K562 (cell line): ENCODE measurements around the gene PHF20. TPM values are rescaled to one million over a fixed set of nuclear protein-coding genes. Genes with fewer than 3 reads are reported as not detected.
A peak's percentile ranks its signal among the peaks of the same experiment; 100 is the strongest.

ENCODE experiments used
- ATAC-seq: fragments of 200-7000 bp; cut with Tn5 transposase; 3 replicates; pipeline ENCODE4 v1.9.1; 2020; ENCODE audit warnings: moderate library complexity
- BruUV-seq: library from RNA; stranded (reverse); fragments of 400-500 nt; replicated peaks from 2 replicates; lab custom pipeline; 2021; lab: Mats Ljungman, UMichigan
- CTCF ChIA-PET: fragments of 300-600 bp; formaldehyde crosslinking; extraction: SDS; loops from one replicate; lab custom pipeline; 2021; ENCODE audit warnings: low intra/inter-chr PET ratio; lab: Yijun Ruan, JAX
- POLR2A ChIA-PET: fragments of 300-600, 350-650 bp; sonication (Branson Sonifier 250); formaldehyde crosslinking; extraction: SDS; loops from one replicate; lab custom pipeline; 2021; ENCODE audit warnings: antibody characterized with exemption, inconsistent platforms; lab: Yijun Ruan, JAX
- DNase-seq, 4 experiments: peaks; one replicate each; pipeline versions ENCODE4 v3.0.0 to v3.0.0-alpha.2; 2011 to 2018; ENCODE audit warnings: low spot score in 3 of 4, mixed read lengths in 3 of 4; ENCODE audit errors: extremely low read depth in 1 of 4
- FAIRE-seq: peaks from 2 replicates; lab custom pipeline; 2011; peaks lifted over from hg19 to GRCh38; lab: Jason Lieb, UNC
- H2AFZ ChIP-seq: 2 replicates; pipeline ENCODE4 v1.6.0; 2011; ENCODE audit warnings: low read depth, low read length, control low read depth, inconsistent platforms
- H3K27ac ChIP-seq: fragments of 200-600 bp; 3 replicates; pipeline ENCODE4 v1.8.0; 2011; ENCODE audit warnings: low read depth, mild to moderate bottlenecking, control low read depth, inconsistent platforms, low read length, moderate library complexity, mixed read lengths; ENCODE audit errors: extremely low read depth
- H3K27me3 ChIP-seq, 2 experiments: fragments of 300-600 bp in 1 of 2; 2 replicates in 1 of 2; 3 replicates in 1 of 2; pipeline versions ENCODE4 v1.6.0 to v1.8.0; 2011; ENCODE audit warnings: inconsistent platforms in 2 of 2, low read length in 2 of 2, mild to moderate bottlenecking in 1 of 2, mixed read lengths in 1 of 2, moderate library complexity in 1 of 2; ENCODE audit not compliant: control insufficient read depth in 2 of 2, insufficient read depth in 2 of 2
- H3K36me3 ChIP-seq: fragments of 300-600 bp; 3 replicates; pipeline ENCODE4 v1.8.0; 2011; ENCODE audit warnings: mild to moderate bottlenecking, low read length, inconsistent platforms; ENCODE audit not compliant: control insufficient read depth, insufficient read depth
- H3K4me1 ChIP-seq, 2 experiments: fragments of 200-600 bp in 1 of 2; replicated peaks in 1 of 2; 2 replicates in 1 of 2; 3 replicates in 1 of 2; pipeline versions ENCODE4 v1.5.1 to v1.8.0; 2011; ENCODE audit warnings: inconsistent platforms in 2 of 2, low read length in 2 of 2, mild to moderate bottlenecking in 1 of 2, mixed read lengths in 1 of 2, moderate library complexity in 1 of 2; ENCODE audit not compliant: control insufficient read depth in 2 of 2, insufficient read depth in 2 of 2
- H3K4me2 ChIP-seq: 2 replicates; pipeline ENCODE4 v1.6.1; 2011; ENCODE audit warnings: low read length, control low read depth, inconsistent platforms, mixed read lengths; ENCODE audit not compliant: insufficient read depth
- H3K4me3 ChIP-seq: fragments of 200-600 bp; sonication (generic), shearing (Covaris generic); 2 replicates; pipeline ENCODE4 v1.5.1; 2016; ENCODE audit warnings: control low read depth, inconsistent platforms
- H3K79me2 ChIP-seq: fragments of 200-600 bp; 3 replicates; pipeline ENCODE4 v1.8.0; 2011; ENCODE audit warnings: low read length, inconsistent platforms; ENCODE audit not compliant: control insufficient read depth, insufficient read depth
- H3K9ac ChIP-seq, 2 experiments: 2 replicates each; pipeline versions ENCODE4 v1.6.0 to v1.6.1; 2011; ENCODE audit warnings: low read depth in 2 of 2, low read length in 2 of 2, control low read depth in 1 of 2, inconsistent platforms in 1 of 2, mild to moderate bottlenecking in 1 of 2, mixed read lengths in 1 of 2; ENCODE audit not compliant: insufficient read depth in 1 of 2
- H3K9me1 ChIP-seq: one replicate; pipeline ENCODE4 v1.6.0; 2011; ENCODE audit warnings: inconsistent platforms, mild to moderate bottlenecking, low read length, moderate library complexity; ENCODE audit not compliant: control insufficient read depth, insufficient read depth
- H3K9me3 ChIP-seq: replicated peaks from 2 replicates; pipeline ENCODE4 v1.5.1; 2011; ENCODE audit warnings: low read depth, low read length, inconsistent platforms; ENCODE audit not compliant: control insufficient read depth, insufficient read depth
- H4K20me1 ChIP-seq: replicated peaks from 2 replicates; pipeline ENCODE4 v1.6.1; 2011; ENCODE audit warnings: low read length, inconsistent platforms, mixed read lengths; ENCODE audit not compliant: control insufficient read depth, insufficient read depth
- CBX1 ChIP-seq: sonication (generic); IDR thresholded peaks from 2 replicates; pipeline ENCODE4 v1.6.1; 2016; ENCODE audit warnings: antibody characterized with exemption, low read depth, mild to moderate bottlenecking
- CCNT2 ChIP-seq: IDR thresholded peaks from 2 replicates; pipeline ENCODE4 v1.6.1; 2011; ENCODE audit warnings: borderline replicate concordance, low read depth, mild to moderate bottlenecking, moderate library complexity, mixed read lengths, low read length; ENCODE audit not compliant: insufficient read length; ENCODE audit errors: extremely low read depth
- CREM ChIP-seq: IDR thresholded peaks from 2 replicates; pipeline ENCODE4 v1.6.1; 2014; ENCODE audit warnings: antibody characterized with exemption, low read depth
- FOXM1 ChIP-seq, 2 experiments: fragments of 450-650 bp in 1 of 2; sonication (generic) in 1 of 2; formaldehyde crosslinking in 1 of 2; IDR thresholded peaks; 2 replicates each; pipeline versions ENCODE4 v1.6.1 to v1.9.0; 2017 to 2022; ENCODE audit warnings: low read depth in 2 of 2, mild to moderate bottlenecking in 2 of 2, missing genetic modification reagents in 1 of 2, moderate library complexity in 1 of 2
- HMGN3 ChIP-seq: IDR thresholded peaks from 2 replicates; pipeline ENCODE4 v1.6.1; 2011; ENCODE audit warnings: borderline replicate concordance, low read depth, mild to moderate bottlenecking, mixed read lengths, low read length; ENCODE audit not compliant: insufficient read length; ENCODE audit errors: extremely low read depth
- HNRNPH1 ChIP-seq: fragments of 200-400 bp; formaldehyde crosslinking; optimal IDR thresholded peaks from 2 replicates; pipeline ENCODE3; 2017; ENCODE audit warnings: low read depth, mild to moderate bottlenecking, low read length, moderate library complexity
- SIN3A ChIP-seq, 2 experiments: fragments of 150-350 bp in 1 of 2; IDR thresholded peaks; 2 replicates each; pipeline ENCODE4 v1.6.1; 2011 to 2016; ENCODE audit warnings: borderline replicate concordance in 2 of 2, low read depth in 2 of 2, low read length in 2 of 2, mild to moderate bottlenecking in 2 of 2, moderate library complexity in 2 of 2; ENCODE audit not compliant: control insufficient read depth in 1 of 2
- SRSF3 ChIP-seq: fragments of 200-400 bp; formaldehyde crosslinking; IDR thresholded peaks from 2 replicates; pipeline ENCODE4 v1.6.1; 2016; ENCODE audit warnings: mild to moderate bottlenecking, low read length, moderate library complexity; ENCODE audit not compliant: insufficient read depth
- TAF1 ChIP-seq: IDR thresholded peaks from 2 replicates; pipeline ENCODE4 v1.6.1; 2011; ENCODE audit warnings: mild to moderate bottlenecking, low read length, moderate library complexity; ENCODE audit not compliant: insufficient read depth, control insufficient read depth, severe bottlenecking; ENCODE audit errors: extremely low read depth
- TFAP4 ChIP-seq: sonication (generic); formaldehyde crosslinking; IDR thresholded peaks from 2 replicates; pipeline ENCODE4 v1.8.0; 2022; ENCODE audit warnings: missing genetic modification reagents, mild to moderate bottlenecking, moderate library complexity, borderline replicate concordance
- ZBED1 ChIP-seq: IDR thresholded peaks from 2 replicates; pipeline ENCODE4 v1.6.1; 2014
- ZC3H4 ChIP-seq: sonication (generic); formaldehyde crosslinking; IDR thresholded peaks from 2 replicates; pipeline ENCODE4 v1.9.0; 2021; ENCODE audit warnings: missing genetic modification reagents, borderline replicate concordance
- ZFX ChIP-seq: sonication (generic); formaldehyde crosslinking; IDR thresholded peaks from 2 replicates; pipeline ENCODE4 v1.8.0; 2022; ENCODE audit warnings: mild to moderate bottlenecking, missing genetic modification reagents, moderate library complexity
- ZNF239 ChIP-seq: fragments of 250-450 bp; sonication (Bioruptor Pico); IDR thresholded peaks from 2 replicates; pipeline ENCODE4 v1.4.0; 2020; ENCODE audit warnings: mild to moderate bottlenecking
- ZNF507 ChIP-seq: conservative IDR thresholded peaks from 2 replicates; pipeline ENCODE4 v1.6.1; 2017; ENCODE audit warnings: missing genetic modification characterization, missing compliant biosample characterization
- WGBS: fragments of 100-300 bp; shearing (Covaris generic); methylation state at CpG from one replicate; pipeline ENCODE4 v1.1.6; 2016; ENCODE audit warnings: low coverage, mixed read lengths; ENCODE audit not compliant: insufficient coverage; ENCODE audit errors: missing lambda C conversion rate; 5-methylcytosine and 5-hydroxymethylcytosine counted together
- in situ Hi-C: fragments of 300-500 bp; cut with MboI; formaldehyde crosslinking; loops from 4 replicates; pipeline ENCODE4 v1.15.0; 2018; ENCODE audit warnings: inconsistent platforms, mixed read lengths
- intact Hi-C: fragments of 100-400 bp; cut with micrococcal nuclease; formaldehyde crosslinking; loops from 2 replicates; pipeline ENCODE4 v1.14.2; 2022
- polyA plus RNA-seq, 8 experiments: library from polyadenylated mRNA; depleted of rRNA in 4 of 8; stranded (reverse) in 5 of 8; unstranded in 3 of 8; fragments of >200 nt; fragmentation: Nextera tagmentation in 2 of 8; fragmentation: Illumina TruSeq in 1 of 8; extraction: Ambion mirVana in 2 of 8; extraction: Trizol in 1 of 8; gene quantifications; 2 replicates each; pipeline versions ENCODE4 v1.2.1 to v1.2.3, GENCODE V29; 2011 to 2014; ENCODE audit warnings: inconsistent platforms in 1 of 8, missing spikeins in 1 of 8
- total RNA-seq, 7 experiments: library from RNA; depleted of rRNA in 6 of 7; stranded (reverse); fragments of >200 nt in 6 of 7; fragmentation: Illumina TruSeq in 2 of 7; extraction: Trizol in 2 of 7; gene quantifications; 2 replicates each; pipeline versions ENCODE4 v1.2.1 to v1.2.3, GENCODE V29; 2011 to 2021; ENCODE audit warnings: low replicate concordance in 1 of 7

The PHF20 gene
- total and polyA plus RNA-seq, 9 of the 15 experiments (the other 6 are each of a cell fraction or from before 2014, with no cell fraction given): 49.9 to 196 (median 70.7) TPM

- no peak for TF ChIP-seq ZNF507 (tag)
These were observed 180.9 kb downstream of the PHF20 start (continued) for GRCh38 chr20:35952480-35953386.

- peak overlapping the region; percentile 98 for H3K27ac ChIP-seq
- ATAC-seq (peak; percentile 59), DNase-seq (peak; percentile 35 to 67 (median 56)), FAIRE-seq (no peak)
- peak overlapping the region; percentile 95 for H3K4me3 ChIP-seq
- H3K9me1 ChIP-seq: no peaks in the 10 kb centered on the region
- 2% methylated on average over 61 of the region's 65 CpGs for WGBS
- H3K9me3 ChIP-seq: no peaks in the 10 kb centered on the region
- CTCF ChIA-PET: interaction anchor here (0.5 to 1.1 kb wide), 3 partner anchors 185 to 1049 kb away, joined by 3 to 4 read pairs (median 4); no protein-coding TSS in a partner anchor
- peaks cover 22% of the 10 kb centered on the region for H3K36me3 ChIP-seq
- H3K4me1 ChIP-seq: peaks cover 9 to 16% of the 10 kb centered on the region in 2 experiments; a peak in 4 of 5 replicates
- 0 out of 2 replicates have a peak, but pooled peaks cover 3% of the 10 kb centered on the region for H4K20me1 ChIP-seq
- H3K79me2 ChIP-seq: peaks cover 32% of the 10 kb centered on the region
- H3K9ac ChIP-seq: peak overlapping the region; percentile 98 to 100
- no peaks in the 10 kb centered on the region for H3K27me3 ChIP-seq
- peak overlapping the region; percentile 90 for H2AFZ ChIP-seq
- in situ Hi-C loops (no loop called here), intact Hi-C loops (loop anchor here (1.0 to 5.0 kb wide), 2 partner anchors 51 to 411 kb away; partner anchors contain the start of gene ERGIC3)
- H3K4me2 ChIP-seq: peak overlapping the region; percentile 90
- TSS peak; percentile 70 for BruUV-seq
- POLR2A ChIA-PET: interaction anchor here (0.5 to 3.7 kb wide), 39 partner anchors 9 to 937 kb away, joined by 3 to 55 read pairs (median 4); partner anchors contain the start of genes NFS1, PHF20, RBM39 and ROMO1
- peak; percentile 71; the same call in 1 of the 2 replicates for TF ChIP-seq ZC3H4 (CRISPR knock-in tag)
- TF ChIP-seq ZBED1: 0 out of 2 replicates have a peak, but pooled peaks have one; percentile 5
- TF ChIP-seq CCNT2: peak; percentile 8
- TF ChIP-seq ZFX (CRISPR knock-in tag): peak; percentile 97
- TF ChIP-seq CREM: 0 out of 2 replicates have a peak, but pooled peaks have one; percentile 16
- TF ChIP-seq TAF1: peak; percentile 16
- TF ChIP-seq TFAP4: peak; percentile 24; the same call in 1 of the 2 replicates
- peak; percentile 38 for TF ChIP-seq HMGN3
- no peak for TF ChIP-seq ZNF239 (CRISPR knock-in tag)
- 0 out of 2 replicates have a peak, but pooled peaks have one; percentile 48 for TF ChIP-seq CBX1
- no peak for TF ChIP-seq FOXM1 (IDR thresholded peaks at IDR 0.05; ENCODE audit: low read depth)
- 0 out of 2 replicates have a peak, but pooled peaks have one; percentile 2 for TF ChIP-seq FOXM1 (CRISPR knock-in tag; IDR thresholded peaks at IDR 0.05; ENCODE audit: low read depth)
- 0 out of 2 replicates have a peak, but pooled peaks have one; percentile 76 for TF ChIP-seq SRSF3
- no peak for TF ChIP-seq HNRNPH1
- TF ChIP-seq SIN3A (IDR thresholded peaks at IDR 0.05; ENCODE audit: borderline replicate concordance in 2 of 2, control insufficient read depth in 1 of 2, low read depth in 2 of 2, low read length in 2 of 2): 0 out of 4 replicates have a peak, but pooled peaks have one; percentile 21 to 34
These were observed 181.8 kb downstream of the PHF20 start for GRCh38 chr20:35953387-35954199.
